ENCODE data around the gene COL20A1.
"Not testable (repeated sequence)": the region's sequence is repeated elsewhere in the genome, so short reads cannot be mapped to it uniquely, and the experiment has no call there.

COL20A1 gene

DNA sequence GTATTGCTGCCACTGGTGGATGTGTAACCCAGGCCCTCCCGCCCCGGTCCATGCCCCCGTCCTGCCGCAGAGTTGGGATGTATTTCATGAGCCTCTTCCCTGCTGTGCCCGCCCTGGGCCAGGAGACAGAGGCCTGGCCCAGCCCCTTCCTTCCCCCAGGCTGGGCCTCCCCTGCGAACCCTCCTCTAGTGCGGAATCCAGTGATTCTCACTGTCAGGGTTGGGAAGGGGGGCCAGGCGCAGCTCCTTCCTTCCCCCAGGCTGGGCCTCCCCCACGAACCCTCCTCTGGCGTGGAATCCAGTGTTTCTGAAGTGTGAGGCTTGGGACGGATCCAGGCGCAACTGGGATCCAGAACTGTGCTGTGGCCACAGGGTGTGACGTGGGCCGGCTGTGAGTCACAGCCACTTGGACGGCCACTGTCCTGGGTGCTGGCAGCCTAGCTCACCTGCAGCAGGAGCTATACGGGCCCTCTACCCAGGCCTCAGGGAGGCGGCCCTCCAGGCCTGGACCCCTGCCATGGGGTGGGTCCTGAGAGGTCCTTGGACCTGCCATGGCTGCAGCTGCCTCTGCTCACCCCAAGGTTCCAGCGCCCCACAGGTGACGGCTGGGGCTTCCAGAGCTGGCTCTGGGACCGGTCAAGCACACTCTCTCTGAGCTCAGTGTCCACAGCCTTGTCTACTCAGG, 28.3 kb downstream of the COL20A1 start:
- DNase-seq: no peak

DNA sequence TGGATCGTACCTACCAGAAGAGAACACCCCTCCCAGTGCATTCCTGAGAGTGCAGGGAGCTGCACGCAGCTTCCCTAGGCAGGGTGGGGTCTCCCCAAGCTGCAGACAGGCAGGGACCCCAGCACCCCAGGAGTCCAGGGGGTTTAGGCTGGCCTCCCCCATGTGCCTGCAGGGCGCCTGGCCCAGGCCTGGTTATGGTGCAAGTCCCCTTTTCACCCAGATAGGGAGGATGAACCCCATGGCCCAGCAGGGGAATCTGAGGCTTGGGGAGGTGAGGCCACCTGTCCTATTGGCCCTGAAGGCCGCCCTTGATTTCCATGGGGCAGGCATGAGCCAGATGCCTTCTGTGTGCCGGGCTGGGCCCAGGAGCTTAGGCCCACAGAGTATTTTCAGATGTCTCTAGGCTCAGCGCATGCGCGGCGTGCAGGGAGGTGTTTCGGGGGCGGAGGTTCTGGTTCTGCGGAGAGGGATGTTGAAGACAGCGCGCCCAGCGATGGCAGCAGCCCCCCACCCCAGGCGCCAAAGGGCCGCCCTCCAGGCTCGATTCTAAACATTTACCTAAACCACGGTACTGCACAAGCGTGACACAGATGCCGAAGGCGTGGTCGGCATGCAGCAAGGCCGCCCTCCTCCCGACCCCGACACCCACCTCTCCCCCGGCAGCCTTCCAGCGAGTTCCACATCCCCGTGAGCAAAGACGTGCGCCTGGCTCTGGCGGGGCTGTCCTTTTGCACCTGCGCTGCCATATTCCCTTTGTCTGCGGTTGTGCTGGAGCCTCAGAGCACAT, 29.4 kb downstream of the COL20A1 start:
- no peak for DNase-seq

DNA sequence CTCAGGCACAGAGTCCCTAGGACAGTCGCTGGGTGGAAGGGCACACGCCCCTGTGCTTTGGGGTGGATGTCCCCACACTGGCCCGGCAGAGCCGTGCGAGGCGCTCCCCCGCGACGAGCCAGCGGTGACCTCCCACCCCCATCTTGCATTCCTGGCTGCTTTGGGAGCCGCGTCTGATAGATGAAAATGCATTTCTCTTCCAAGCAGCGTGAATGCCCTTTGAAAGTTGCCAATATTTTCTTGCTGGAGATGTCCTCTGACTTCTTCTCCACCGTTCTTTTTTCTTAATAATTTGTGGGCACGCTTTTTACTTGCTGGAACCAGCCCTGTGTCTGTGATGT, 29.9 kb downstream of the COL20A1 start:
- no peak for DNase-seq

DNA sequence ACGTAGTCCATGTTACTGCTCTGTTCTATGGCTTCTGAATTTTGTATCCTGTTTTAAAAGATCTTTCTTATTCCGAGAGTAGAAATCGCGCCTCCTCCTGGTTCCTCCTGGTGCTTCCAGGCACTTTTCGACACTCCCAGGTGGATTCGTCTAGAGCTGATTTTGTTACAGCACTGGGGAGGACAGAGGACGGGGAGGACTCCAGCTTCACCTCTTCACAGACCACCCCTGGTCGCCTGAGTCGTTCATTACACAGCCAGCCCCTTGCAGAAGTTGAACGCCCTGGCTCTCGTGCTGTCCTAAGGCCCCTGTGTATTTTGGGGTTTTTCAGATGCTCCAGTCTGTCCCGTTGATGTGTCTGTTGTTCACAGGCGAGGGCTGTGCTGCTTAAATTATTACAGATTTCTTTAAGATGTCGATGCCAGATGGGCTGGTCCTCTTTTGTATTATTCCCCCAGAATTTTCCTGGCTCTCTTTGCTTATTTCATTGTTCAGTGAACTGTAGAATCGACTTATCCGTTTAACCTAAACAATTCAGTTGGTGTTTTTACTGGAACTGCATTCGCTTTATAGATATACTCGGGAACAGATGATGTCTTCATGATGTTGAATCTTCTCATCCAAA, 30.5 kb downstream of the COL20A1 start:
- no peak for DNase-seq

DNA sequence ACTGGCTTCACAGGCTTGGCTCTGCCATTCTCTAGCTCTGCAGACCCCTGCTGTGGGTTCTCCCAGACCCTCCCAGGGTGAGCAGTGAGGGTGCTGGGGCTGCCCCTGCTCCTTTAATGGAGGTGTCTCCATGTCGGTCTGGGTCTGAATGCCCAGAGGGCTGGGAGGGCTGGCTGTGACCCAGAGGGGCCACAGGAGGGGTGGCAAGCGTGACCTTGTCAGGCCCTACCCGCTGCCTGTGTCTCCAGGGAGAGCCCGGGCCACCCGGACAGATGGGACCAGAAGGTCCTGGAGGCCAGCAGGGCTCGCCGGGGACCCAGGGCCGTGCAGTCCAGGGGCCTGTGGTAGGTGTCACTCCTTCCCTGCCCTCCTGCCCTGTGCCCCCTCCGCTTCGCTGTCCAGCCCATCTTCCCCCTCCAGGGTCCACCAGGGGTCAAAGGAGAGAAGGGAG, 32.1 kb downstream of the COL20A1 start:
- DNase-seq: no peak

DNA sequence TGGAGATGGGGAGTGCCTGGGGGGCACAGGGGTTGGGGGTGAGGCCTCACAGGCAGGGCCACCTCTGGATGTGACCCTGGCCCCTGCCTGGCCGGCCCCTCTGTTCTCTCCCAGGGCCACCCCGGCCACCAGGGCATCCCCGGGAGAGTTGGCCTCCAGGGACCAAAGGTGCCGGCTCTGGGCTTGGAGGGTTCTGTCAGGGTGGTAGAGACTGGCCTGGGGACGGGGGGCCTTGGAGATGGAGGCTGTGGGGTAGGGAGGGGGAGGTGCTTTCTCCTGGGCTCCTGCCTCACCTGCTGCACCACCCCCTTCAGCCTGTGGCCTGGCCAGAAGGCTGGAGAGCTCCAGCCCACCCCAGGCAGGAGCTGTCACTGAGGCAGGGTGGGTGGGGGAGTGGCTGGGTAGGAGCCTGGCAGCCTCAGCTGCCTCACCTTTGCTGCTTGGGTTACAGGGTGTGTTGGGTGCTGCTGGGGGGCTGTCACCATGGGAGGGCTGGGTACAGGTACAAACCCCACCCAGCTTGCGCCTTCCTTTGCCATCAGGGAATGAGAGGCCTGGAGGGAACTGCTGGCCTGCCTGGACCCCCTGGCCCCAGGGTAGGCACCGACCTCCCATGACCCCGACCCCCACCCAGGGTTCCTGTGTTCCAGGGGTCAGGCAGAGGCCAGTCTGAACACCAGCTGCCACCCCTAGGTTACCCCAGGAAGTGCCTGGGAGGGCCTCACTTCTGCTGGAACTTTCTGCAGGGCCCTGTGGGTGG, 32.7 kb downstream of the COL20A1 start:
- no peak for DNase-seq

DNA sequence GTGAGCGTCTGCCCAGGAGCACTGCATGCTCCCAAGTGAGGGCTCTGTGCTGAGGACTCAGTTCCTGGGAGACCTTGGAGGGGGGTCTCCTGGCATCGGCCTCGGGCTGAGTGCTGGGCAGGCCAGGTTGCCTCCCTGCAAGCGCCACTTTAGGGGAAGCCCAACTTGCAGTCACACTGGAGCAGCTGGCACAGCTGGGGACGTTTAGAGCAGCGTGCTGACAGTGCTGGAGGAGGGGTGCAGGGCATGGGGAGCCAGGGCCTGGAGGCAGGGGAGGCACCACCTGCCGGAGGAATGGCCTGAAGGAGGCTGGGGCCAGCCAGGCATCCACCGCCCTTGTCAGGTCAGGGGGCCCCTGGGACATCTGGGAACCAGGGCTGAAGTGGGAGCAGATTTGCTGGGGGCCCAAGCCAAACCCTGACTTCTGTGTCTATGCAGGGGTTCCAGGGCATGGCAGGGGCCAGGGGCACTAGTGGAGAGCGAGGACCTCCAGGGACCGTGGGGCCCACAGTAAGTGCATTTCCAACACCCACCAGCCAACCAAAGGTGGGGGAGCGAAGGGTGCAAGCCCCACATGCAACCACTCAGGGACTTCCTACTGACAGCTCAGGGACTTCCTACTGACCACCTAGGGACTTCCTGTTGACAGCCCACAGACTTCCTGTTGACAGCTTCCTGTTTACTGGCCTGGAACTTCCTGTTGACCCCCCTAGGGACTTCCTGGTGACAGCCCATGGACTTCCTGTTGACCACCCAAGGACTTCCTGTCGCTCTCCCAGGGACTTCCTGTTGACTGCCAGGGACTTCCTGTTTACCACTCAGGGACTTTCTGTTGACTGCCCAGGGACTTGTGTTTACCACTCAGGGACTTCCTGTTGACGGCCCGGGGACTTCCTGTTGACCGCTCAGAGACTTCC, 33.6 kb downstream of the COL20A1 start:
- DNase-seq: no peak

DNA sequence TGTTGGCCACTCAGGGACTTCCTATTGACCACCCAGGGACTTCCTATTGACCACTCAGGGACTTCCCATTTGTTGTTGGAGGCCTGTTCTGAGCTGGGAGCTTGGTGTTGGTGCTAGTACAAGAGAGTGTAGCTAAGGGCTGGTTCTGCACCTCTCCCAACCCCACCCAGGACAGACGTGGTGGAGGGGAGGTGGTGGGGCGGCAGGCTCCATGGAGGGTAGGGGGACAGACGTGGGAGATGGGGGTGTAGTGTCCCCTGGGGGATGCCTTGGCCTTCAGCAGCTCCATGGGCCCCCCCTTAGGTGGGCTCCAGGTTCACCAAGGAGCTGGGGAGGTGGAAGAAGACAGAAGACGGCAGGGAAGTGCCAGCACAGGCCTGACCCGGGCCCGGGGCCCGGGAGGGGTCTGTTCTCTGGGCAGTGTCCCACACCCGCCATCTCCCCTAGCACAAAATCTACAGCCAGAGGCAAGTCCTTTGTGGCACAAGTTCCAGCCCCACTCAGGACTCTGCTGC, 34.3 kb downstream of the COL20A1 start:
- DNase-seq: no peak

DNA sequence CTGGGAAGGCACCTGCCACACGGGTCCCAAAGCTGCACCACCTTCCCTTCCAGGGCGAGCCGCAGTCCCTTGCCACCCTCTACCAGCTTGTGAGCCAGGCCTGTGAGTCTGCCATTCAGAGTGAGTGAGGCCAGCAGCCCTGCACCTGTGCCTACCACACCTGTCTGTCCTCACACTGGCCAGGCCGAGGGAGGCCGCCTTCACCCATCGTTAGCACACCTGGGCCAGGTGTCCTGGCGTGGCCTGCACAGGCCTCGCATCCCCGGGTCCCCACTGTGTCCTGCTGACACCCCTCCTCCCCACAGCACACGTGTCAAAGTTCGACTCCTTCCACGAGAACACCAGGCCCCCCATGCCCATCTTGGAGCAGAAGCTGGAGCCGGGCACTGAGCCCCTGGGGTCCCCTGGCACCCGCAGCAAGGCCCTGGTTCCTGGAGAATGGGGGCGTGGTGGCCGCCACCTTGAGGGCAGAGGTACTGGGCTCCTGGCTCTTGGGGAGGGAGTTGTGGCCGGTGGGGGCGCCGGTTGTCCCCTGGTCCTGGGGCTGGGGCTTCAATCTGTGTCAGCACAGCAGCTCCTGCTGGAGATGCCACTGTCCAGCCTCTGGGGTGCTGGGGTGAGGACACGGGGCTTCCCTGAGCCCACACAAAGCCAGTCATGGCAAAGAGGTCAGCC, 35.2 kb downstream of the COL20A1 start:
- no peak for DNase-seq

DNA sequence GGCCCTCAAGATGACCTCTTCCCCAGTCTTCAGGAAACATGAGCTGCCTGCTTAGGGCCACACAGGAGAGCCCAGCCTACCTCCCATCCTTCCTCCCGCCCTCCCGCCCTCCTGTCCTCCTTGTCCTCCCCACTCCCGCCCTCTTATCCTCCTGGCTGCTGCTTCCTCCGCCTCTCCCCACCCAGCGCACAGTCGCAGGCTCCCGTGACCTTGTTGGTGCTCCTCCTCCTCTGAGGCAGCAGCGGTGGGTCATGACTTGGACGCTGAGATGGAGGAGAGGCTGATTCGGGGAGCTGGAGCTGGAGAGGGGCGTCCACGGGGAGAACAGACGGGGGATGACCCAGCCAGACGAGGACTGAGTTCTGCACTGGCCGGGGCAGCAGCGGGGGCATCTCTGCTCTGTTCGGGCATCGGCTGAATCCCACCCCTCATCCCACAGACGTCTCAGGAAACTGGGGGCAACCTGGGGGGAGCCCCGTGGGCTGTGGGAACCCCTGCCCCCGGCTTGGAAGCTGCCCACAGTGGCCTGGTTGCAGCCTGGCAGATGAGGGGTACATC, 35.8 kb downstream of the COL20A1 start:
- DNase-seq: no peak

DNA sequence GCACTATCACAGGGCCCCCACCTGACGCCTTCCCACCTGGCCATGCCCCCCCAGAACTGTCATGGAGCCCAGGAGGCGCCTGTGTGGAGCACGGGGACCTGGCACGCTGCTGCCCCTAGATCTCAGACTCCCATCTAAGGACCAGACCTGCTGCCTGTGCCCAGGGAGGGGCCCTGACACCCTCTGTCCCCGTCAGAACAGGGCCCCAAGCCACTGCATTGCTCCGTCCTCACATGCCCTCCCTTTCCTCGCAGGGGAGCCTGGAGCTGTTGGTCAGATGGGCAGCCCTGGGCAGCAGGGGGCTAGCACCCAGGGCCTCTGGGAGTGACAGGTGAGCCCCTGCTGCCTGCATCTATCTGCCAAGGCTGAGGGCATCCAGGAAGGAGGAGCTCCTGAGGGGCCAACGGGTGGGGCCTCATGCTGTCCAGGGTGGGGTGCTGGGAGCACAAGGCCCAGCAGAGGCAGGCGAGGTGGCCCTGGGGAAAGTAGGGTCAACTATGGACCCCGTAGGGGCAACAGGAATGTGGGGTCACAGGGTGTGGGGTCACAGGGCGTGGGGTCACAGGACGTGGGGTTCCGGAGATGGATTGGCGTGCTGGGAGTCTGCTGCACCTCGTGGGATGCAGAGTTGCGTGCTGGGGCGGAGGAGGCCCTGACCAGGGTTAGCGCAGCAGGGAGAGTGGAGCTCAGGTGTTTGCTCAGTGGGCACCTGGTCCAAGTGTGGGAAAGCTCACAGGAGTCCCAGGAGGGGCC, 36.5 kb downstream of the COL20A1 start:
- DNase-seq: no peak

DNA sequence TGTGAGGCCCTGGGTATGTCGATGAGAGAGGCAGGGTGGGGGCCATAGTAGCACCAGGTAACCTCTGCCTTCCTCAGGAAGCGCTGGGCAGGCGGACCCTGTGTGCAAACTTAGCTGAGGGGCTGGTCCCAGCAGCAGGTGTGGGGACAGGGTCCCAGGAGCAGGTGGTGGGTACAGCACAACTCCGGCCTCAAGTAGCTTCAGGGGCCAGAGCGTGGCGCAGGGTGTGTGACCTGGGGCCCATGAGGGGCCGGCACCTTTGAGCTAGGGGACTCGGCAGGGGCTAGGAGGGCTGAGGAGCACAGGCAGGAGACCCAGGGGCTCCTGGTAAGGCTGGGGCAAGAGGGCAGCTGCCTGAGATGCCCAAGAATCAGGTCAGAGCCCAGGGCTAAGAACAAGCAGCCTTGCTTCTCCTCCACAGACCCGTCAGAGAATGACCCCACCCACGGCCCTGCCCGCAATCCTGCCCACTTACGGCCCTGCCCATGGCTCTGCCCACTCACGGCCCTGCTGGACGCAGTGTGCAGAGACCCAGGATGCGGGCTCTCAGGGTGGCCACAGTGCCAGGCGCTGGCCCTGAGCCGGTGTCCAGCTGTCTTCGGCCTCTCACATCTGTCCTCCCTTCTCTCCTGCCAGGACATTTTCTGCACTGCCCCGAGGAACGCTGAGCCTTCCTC, 37.2 kb downstream of the COL20A1 start:
- DNase-seq: no peak

DNA sequence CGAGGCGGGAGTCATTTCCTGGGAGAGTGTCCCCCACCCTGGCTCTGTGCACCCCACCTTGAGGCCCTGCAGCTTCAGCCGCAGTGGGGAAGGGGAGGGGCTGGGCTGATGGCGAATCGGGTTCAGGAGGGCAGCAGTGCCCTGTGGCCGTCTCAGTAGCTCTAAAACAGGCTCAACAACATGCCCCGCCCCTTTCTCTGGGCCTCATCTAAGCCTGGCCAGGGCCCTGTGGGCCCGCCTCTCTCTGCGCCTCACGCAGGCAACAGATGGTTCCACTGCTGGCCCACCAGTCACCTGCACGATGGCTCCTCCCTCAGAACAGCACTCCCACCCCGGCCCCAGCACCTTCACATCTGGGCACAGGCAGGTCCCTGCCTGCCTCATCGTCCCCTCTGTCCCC, 38.0 kb downstream of the COL20A1 start:
- no peak for DNase-seq

DNA sequence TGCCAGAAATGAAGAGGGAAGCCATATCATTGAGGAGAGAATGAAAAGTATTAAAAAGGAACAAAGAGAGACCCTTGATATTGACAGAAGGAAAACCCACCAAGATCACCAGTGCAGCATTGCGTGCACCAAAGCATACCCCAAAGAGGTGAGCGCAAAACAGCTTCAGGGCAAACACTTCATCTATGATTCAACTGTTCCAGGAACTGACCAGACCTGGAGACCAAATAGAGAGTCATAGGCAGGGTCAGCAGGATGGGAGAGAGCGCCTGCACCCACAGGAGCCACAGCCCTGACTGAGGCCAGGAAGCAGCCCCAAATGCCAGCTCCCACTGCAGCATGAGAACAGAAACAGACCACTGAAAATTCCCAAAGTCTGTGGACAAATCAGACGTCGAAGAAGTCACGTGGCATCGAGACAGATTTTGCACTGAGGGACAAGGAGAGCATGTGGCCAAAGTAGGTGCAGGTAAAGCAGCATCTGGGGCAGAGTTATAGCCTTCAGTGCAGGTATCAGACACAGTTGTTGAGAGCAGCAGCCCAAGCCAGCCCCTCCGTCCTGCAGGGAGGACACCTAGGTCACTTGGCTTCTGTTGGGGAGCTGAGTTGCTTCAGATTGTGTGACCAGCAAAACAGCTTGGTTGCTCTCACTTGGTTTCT, 38.9 kb downstream of the COL20A1 start:
- no peak for DNase-seq

DNA sequence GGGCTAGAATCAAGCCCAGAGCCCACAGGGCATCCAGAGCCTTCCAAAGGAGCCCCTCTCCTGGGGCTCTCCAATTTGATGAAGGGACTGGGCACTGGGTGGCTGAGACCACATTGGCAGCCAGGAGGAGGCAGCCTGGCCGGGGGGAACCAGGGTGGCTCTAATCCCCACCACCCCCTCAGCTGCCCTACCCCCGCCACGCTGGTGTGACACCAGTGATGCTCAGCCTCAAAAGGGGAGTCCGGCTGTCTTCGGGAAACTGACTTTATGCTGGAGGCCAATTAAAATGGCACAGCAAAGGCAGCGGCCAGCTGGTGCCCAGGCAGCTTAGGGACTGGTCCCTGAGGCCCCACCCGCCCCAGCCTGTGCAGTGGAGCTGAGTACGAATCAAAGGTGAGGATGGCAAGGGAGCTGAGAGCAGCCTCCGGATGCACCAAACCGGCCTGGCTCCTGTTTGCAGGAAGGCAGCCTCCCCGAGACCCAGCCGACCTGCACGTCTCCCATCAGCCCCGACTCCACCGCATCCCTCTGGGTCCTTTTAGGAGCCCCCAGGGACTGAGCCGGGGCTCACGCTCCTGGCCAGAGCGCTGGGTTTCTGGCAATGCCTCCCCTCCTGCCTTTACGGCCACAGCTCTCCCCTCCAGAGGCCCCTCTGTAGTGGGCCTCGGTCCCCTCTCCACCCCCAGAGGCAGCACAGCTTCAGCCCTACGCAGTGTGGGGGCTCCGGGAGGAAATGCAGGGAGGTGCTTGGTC, 39.7 kb downstream of the COL20A1 start:
- DNase-seq: no peak

DNA sequence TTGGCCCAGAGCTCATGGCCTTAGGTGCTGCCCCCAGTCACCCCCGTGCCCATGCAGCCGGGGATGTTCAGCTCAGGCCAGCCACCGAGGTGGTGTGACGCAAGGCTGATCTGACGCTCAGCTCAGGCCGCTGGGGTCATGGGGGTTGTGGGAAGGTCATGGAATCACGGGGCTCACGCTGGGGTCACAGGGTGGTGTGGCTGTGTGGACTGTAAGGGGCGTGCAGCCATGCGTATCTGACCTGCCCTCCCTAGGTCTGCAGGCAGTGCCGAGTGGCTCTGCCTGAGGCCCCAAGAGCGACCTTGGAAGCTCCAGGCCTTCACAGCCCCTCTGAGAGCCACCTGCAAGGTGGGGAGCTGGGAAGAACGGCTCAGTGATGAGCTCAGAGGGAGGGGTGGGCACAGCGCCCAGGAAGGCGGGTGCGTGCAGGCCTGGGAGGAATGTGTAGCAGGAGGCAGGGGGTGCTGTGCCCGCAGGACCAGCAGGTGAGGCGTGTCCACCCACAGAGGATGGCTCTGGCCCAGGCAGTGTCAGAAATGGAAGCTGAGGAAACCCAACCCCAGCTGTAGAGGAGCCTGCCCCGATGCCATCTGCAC, 40.4 kb downstream of the COL20A1 start:
- no peak for DNase-seq

DNA sequence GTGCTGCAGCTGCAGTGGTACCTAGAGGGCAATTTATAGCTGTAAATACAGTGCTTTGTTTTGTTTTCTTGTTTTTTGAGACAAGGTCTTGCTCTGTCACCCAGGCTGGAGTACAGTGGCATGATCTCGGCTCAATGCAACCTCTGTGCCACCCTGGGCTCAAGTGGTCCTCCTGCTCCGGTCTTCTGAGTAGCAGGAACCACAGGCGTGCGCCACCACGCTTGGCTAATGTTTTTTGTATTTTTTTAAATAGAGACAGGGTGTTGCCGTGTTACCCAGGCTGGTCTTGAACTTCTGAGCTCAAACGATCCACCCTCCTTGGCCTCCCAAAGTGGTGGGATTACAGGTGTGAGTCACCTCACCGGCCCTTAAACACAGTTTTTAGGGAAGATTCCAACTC, 41.4 kb downstream of the COL20A1 start:
- DNase-seq: no peak

DNA sequence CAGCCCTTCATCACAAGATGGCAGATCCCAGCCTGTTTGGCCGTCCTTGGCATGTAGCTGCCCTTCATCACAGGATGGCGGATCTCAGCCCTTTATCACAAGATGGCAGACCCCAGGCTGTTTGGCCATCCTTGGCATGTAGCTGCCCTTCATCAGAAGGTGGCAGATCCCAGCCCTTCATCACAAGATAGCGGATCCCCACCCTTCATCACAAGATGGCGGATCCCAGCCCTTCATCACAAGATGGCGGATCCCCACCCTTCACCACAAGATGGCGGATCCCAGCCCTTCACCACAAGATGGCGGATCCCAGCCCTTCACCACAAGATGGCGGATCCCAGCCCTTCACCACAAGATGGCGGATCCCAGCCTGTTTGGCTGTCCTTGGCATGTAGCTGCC, 42.1 kb downstream of the COL20A1 start:
- not testable (repeated sequence) for DNase-seq
